Esophagus (tissue), 2 donors: ENCODE measurements around the gene SEMA4D. TPM values are rescaled to one million over a fixed set of nuclear protein-coding genes. Genes with fewer than 3 reads are reported as not detected.

Experiments used
- H3K27ac ChIP-seq, 2 donors: one replicate each; pipeline ENCODE4 v1.5.1; 2013; ENCODE audit warnings: low read depth in 2 of 2, mild to moderate bottlenecking in 2 of 2, inconsistent platforms in 1 of 2, low read length in 1 of 2, moderate library complexity in 1 of 2
- H3K27me3 ChIP-seq, 2 donors: one replicate each; pipeline ENCODE4 v1.6.1; 2013; ENCODE audit warnings: low read length in 2 of 2, control low read depth in 1 of 2, mild to moderate bottlenecking in 1 of 2; ENCODE audit not compliant: insufficient read depth in 2 of 2, control insufficient read depth in 1 of 2
- H3K36me3 ChIP-seq, 2 donors: one replicate each; pipeline ENCODE4 v1.6.1; 2013; ENCODE audit warnings: low read length in 1 of 2; ENCODE audit not compliant: control insufficient read depth in 2 of 2, insufficient read depth in 2 of 2
- H3K4me1 ChIP-seq, 2 donors: one replicate each; pipeline ENCODE4 v1.6.1; 2013; ENCODE audit warnings: low read length in 1 of 2; ENCODE audit not compliant: control insufficient read depth in 2 of 2, insufficient read depth in 2 of 2
- H3K4me3 ChIP-seq, 2 donors: one replicate each; pipeline ENCODE4 v1.5.1; 2013; ENCODE audit warnings: low read length in 2 of 2, mild to moderate bottlenecking in 2 of 2, low read depth in 1 of 2, moderate library complexity in 1 of 2
- H3K9me3 ChIP-seq, 2 donors: one replicate each; pipeline ENCODE4 v1.6.1; 2013; ENCODE audit warnings: mild to moderate bottlenecking in 2 of 2, low read depth in 1 of 2, low read length in 1 of 2, moderate library complexity in 1 of 2; ENCODE audit not compliant: control insufficient read depth in 2 of 2, insufficient read depth in 1 of 2
- whole genome bisulfite sequencing, 2 donors: extraction: QIAGEN DNeasy Blood & Tissue Kit; methylation state at CpG; one replicate each; pipeline ENCODE4 v1.1.7; 2013; 5-methylcytosine and 5-hydroxymethylcytosine counted together
- polyA plus RNA-seq, 2 donors: library from polyadenylated mRNA; stranded (reverse); fragments of 200-250 nt; gene quantifications; one replicate each; pipeline ENCODE4 v1.2.3, GENCODE V29; 2013
- donor health status: healthy with polysubstance abuse.
- donor health status: Bipolar disorder and iron deficiency.

SEMA4D gene
- polyA plus RNA-seq, 2 donors, result 17.1 to 33.4 TPM

DNA sequence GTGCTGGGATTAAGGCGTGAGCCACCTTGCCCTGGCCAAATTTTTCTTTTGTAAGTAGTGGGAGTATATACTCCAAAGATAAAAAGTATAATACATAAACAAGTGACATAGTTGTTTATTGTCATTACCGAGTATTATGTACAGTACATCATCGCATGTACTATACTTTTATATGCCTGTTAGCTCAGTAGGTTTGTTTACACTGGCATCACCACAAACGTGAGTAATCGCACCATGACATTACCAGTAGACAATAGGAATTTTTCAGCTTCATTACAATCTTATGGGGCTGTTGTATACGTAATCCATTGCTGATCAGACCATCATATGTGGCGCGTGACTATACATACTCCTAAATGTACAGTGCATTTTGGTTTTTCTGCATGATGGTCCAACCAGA lies 169.8 kb downstream of the SEMA4D start:
- 77 to 85% methylated on average over 8 of the region's 8 CpGs for WGBS, 2 donors
- Histone ChIP-seq H3K9me3 (no peaks in the 10 kb centered on the region), H3K27me3 (no peaks in the 10 kb centered on the region), H3K27ac (no peak overlapping the region), H3K4me1 (no peaks in the 10 kb centered on the region), H3K36me3 (peaks cover 5 to 10% of the 10 kb centered on the region in 2 donors), H3K4me3 (no peak overlapping the region)

DNA sequence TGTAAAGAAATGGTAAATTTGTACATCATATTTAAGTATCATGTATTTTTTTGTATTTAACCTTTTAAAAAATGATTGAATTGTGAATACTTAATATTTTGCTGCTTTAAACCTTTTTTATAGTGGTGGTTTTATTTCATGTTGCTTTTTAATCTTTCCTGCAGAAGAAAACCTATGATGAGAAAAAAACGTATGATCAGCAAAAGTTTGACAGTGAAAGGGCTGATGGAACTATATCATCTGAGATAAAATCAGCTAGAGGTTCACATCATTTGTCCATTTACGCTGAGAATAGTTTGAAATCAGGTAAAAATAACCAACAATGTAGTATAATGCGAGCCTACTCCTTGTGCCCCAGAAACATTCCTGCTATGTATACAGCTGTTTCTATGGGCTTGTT lies 172.2 kb downstream of the SEMA4D start:
- peaks cover 5 to 10% of the 10 kb centered on the region in 2 donors for H3K36me3 ChIP-seq
- H3K9me3 ChIP-seq, result no peaks in the 10 kb centered on the region
- no peak overlapping the region for H3K27ac ChIP-seq
- no peaks in the 10 kb centered on the region for H3K4me1 ChIP-seq
- H3K27me3 ChIP-seq, result no peaks in the 10 kb centered on the region
- H3K4me3 ChIP-seq, result no peak overlapping the region
- WGBS, 2 donors, result 88 to 92% methylated on average over 3 of the region's 3 CpGs

GRCh38 chr9:89323390-89323789 lies 174.5 kb downstream of the SEMA4D start:
- Histone ChIP-seq H3K27ac (no peak overlapping the region), H3K9me3 (no peaks in the 10 kb centered on the region), H3K36me3 (no peaks in the 10 kb centered on the region), H3K4me3 (no peak overlapping the region), H3K4me1 (no peaks in the 10 kb centered on the region), H3K27me3 (no peaks in the 10 kb centered on the region)
- 64 to 76% methylated on average over 4 of the region's 4 CpGs for WGBS, 2 donors

DNA sequence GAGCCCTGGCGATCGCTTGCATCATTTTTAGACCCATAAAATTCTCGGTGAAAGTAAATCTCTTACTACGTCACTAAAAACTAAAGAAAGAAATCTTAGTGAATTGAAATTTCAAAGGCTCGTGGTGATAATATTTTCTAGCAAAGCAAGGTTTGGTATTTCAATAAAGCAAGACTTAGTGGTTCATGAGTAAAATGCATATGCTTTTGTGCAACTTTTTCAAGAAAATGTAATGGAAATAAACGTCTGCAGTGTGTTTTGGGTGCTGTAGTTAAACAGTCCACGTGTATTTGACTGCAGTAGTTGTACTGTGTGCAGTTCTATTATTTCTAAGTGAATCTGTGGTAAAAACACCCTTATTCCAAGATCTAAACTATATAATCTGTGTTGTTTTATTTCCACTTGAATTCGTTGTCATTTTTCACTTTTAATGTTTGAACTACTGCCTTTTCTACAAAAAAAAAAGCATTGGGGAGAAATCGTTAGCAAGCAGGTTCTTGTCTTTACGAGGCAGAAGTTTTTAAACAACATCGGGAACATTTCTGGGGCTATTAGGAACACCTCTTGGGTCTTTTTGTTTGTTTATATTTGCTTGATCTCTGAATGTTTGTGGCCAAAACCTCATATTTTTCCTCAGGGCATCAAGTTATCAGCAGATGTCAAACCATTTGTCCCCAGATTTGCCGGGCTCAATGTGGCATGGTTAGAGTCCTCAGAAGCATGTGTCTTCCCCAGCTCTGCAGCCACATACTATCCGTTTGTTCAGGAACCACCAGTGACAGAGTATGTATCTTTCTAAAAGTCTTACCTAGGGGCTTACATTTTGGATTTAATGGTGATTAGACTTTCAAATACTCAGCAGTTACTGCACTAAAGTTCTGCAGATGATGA lies 178.7 kb downstream of the SEMA4D start:
- H3K36me3 ChIP-seq, result no peaks in the 10 kb centered on the region
- 2% methylated on average over 13 of the region's 13 CpGs for WGBS, 2 donors
- H3K27ac ChIP-seq, result peak overlapping the region; percentile 100
- no peaks in the 10 kb centered on the region for H3K4me1 ChIP-seq
- H3K9me3 ChIP-seq, result no peaks in the 10 kb centered on the region
- peak overlapping the region; percentile 71 to 90 for H3K4me3 ChIP-seq
- H3K27me3 ChIP-seq, result no peaks in the 10 kb centered on the region

GRCh38 chr9:89318123-89319014 lies 179.5 kb downstream of the SEMA4D start, which contains the start of gene SECISBP2:
SECISBP2 (plus strand) TSS chr9:89318500; CDS start chr9:89318577, 77 bp downstream.
- no peaks in the 10 kb centered on the region for H3K9me3 ChIP-seq
- H3K27ac ChIP-seq, result peak within 1 kb of the TSS; percentile 100
- 0% methylated on average over 79 to 91 of the region's 91 CpGs for WGBS, 2 donors
- H3K27me3 ChIP-seq, result no peaks in the 10 kb centered on the region
- peak within 1 kb of the TSS; percentile 71 to 90 for H3K4me3 ChIP-seq
- no peaks in the 10 kb centered on the region for H3K4me1 ChIP-seq
- H3K36me3 ChIP-seq, result no peaks in the 10 kb centered on the region

DNA sequence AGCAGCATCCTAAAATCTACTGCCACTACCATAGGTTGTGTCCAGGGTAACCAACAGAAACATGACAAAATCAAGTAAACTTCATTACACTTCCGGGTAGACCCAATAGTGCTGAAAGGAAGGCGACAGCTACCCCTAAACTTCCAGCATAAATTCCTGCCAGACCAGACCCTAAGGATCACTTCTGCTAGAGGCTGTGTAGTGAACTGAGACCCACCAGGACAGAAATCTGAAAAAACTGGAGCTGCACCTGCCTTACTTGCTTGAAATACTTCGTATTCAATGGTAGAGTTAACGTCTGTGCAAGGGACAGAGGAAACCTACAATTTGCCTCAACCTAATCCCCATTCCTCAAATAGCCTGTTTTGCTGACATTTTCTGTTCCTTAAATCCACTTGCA lies 180.6 kb downstream of the SEMA4D start:
- 88 to 91% methylated on average over 4 of the region's 4 CpGs for WGBS, 2 donors
- Histone ChIP-seq H3K27ac (peak overlapping the region in 1 of 2 donors; percentile 60), H3K4me1 (no peaks in the 10 kb centered on the region), H3K36me3 (no peaks in the 10 kb centered on the region), H3K4me3 (peak overlapping the region in 1 of 2 donors; percentile 71), H3K9me3 (no peaks in the 10 kb centered on the region), H3K27me3 (no peaks in the 10 kb centered on the region)

GRCh38 chr9:89315482-89315881 lies 182.4 kb downstream of the SEMA4D start:
- Histone ChIP-seq H3K27ac (no peak overlapping the region), H3K36me3 (no peaks in the 10 kb centered on the region), H3K27me3 (no peaks in the 10 kb centered on the region), H3K4me1 (no peaks in the 10 kb centered on the region), H3K4me3 (no peak overlapping the region), H3K9me3 (no peaks in the 10 kb centered on the region)

DNA sequence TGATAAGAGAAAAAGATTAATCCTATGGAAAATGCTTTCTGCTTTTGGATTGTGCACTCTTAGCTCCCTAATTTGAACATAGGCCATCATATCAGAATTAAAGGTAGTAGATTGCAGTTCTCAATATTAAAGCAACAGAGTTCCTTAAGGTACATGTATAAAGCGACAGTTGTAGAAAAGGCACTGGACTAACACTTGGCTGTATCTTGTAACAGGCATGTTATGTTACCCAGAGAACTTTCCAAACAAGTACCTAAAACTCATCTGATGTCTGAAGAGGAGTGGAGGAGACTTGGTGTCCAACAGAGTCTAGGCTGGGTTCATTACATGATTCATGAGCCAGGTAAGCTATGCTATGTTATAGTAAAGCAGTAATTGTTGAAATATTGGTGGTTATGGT lies 183.0 kb downstream of the SEMA4D start:
- 95 to 97% methylated on average over 1 of the region's 1 CpG for WGBS, 2 donors
- H3K4me1 ChIP-seq, result no peaks in the 10 kb centered on the region
- no peaks in the 10 kb centered on the region for H3K36me3 ChIP-seq
- H3K9me3 ChIP-seq, result no peaks in the 10 kb centered on the region
- no peak overlapping the region for H3K27ac ChIP-seq
- no peak overlapping the region for H3K4me3 ChIP-seq
- H3K27me3 ChIP-seq, result no peaks in the 10 kb centered on the region

- Histone ChIP-seq H3K4me1 (no peaks in the 10 kb centered on the region), H3K27me3 (no peaks in the 10 kb centered on the region), H3K36me3 (no peaks in the 10 kb centered on the region), H3K4me3 (no peak overlapping the region), H3K9me3 (no peaks in the 10 kb centered on the region), H3K27ac (no peak overlapping the region)
- WGBS, 2 donors, result 70 to 79% methylated on average over 1 of the region's 1 CpG
Measured at GRCh38 chr9:89313842-89314241, 184.1 kb downstream of the SEMA4D start.
